ENCODE results near the gene BTBD17.

BTBD17 gene

DNA sequence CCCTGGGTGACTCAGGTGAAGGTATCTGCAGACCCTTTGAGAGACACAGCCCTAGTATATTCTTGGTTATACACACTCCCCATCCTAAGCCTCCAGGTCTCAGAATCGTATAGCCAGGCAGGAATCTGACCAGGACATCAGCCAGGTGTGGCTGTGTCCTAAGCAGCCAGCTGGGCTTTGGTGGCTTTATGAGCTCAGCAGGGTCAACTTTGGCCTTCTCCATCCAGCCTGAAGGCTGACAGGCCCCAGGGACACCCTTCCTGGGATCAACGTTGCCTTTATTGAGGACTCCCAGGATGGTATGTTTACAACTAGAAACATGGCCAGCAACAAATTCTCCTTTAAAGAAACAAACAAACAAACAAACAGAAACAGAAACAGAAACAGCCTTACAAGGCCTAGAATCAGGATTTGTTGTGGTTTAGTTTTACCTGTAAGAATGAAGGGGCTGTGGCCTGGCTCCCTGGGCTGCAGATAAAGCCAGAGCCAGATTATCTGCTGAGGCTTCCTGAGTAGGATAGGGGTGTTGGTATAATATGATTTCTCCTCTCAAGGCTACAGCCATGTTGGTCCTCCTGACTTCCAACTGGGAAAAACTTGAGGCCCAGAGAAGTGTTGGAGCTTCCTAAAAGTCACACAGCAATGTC lies 27.2 kb downstream of the BTBD17 start:
- no peaks in the 10 kb centered on the region for H3K36me3 Mint-ChIP-seq (ENCODE audit: low read depth)
- no peaks in the 10 kb centered on the region for H3K9me3 Mint-ChIP-seq
- peaks cover 34% of the 10 kb centered on the region for H3K27me3 Mint-ChIP-seq (ENCODE audit: low read depth, poor library complexity)
- no peak overlapping the region for H3K4me3 Mint-ChIP-seq
- no peak overlapping the region for H3K27ac Mint-ChIP-seq
- H3K4me1 Mint-ChIP-seq, result peaks cover 14% of the 10 kb centered on the region
- DNase-seq, result no peak
- TF ChIP-seq, protein P1, sequence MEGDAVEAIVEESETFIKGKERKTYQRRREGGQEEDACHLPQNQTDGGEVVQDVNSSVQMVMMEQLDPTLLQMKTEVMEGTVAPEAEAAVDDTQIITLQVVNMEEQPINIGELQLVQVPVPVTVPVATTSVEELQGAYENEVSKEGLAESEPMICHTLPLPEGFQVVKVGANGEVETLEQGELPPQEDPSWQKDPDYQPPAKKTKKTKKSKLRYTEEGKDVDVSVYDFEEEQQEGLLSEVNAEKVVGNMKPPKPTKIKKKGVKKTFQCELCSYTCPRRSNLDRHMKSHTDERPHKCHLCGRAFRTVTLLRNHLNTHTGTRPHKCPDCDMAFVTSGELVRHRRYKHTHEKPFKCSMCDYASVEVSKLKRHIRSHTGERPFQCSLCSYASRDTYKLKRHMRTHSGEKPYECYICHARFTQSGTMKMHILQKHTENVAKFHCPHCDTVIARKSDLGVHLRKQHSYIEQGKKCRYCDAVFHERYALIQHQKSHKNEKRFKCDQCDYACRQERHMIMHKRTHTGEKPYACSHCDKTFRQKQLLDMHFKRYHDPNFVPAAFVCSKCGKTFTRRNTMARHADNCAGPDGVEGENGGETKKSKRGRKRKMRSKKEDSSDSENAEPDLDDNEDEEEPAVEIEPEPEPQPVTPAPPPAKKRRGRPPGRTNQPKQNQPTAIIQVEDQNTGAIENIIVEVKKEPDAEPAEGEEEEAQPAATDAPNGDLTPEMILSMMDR (IDR thresholded peaks at IDR 0.05), result no peak

GRCh38 chr17:74332763-74333283 lies 28.8 kb downstream of the BTBD17 start:
- no peaks in the 10 kb centered on the region for H3K36me3 Mint-ChIP-seq (ENCODE audit: low read depth)
- no peak overlapping the region for H3K4me3 Mint-ChIP-seq
- no peaks in the 10 kb centered on the region for H3K9me3 Mint-ChIP-seq
- H3K27ac Mint-ChIP-seq, result no peak overlapping the region
- TF ChIP-seq, protein P1 (IDR thresholded peaks at IDR 0.05), result no peak
- H3K27me3 Mint-ChIP-seq (ENCODE audit: low read depth, poor library complexity), result peaks cover 37% of the 10 kb centered on the region
- H3K4me1 Mint-ChIP-seq, result peaks cover 20% of the 10 kb centered on the region
- DNase-seq, result no peak

- Mint-ChIP-seq H3K27me3 (ENCODE audit: low read depth, poor library complexity) (peaks cover 40% of the 10 kb centered on the region), H3K36me3 (ENCODE audit: low read depth) (no peaks in the 10 kb centered on the region), H3K4me3 (peak overlapping the region; percentile 55), H3K27ac (peak overlapping the region; percentile 8), H3K9me3 (no peaks in the 10 kb centered on the region), H3K4me1 (peaks cover 27% of the 10 kb centered on the region)
- no peak for DNase-seq
- TF ChIP-seq, protein P1 (IDR thresholded peaks at IDR 0.05), result no peak
Measured at GRCh38 chr17:74332017-74332650, 29.5 kb downstream of the BTBD17 start.

GRCh38 chr17:74330446-74330845 lies 31.2 kb downstream of the BTBD17 start:
- no peaks in the 10 kb centered on the region for H3K36me3 Mint-ChIP-seq (ENCODE audit: low read depth)
- no peak for DNase-seq
- H3K27ac Mint-ChIP-seq, result no peak overlapping the region
- H3K27me3 Mint-ChIP-seq (ENCODE audit: low read depth, poor library complexity), result peaks cover 45% of the 10 kb centered on the region
- no peak overlapping the region for H3K4me3 Mint-ChIP-seq
- H3K4me1 Mint-ChIP-seq, result peaks cover 37% of the 10 kb centered on the region
- TF ChIP-seq, protein P1 (IDR thresholded peaks at IDR 0.05), result no peak
- H3K9me3 Mint-ChIP-seq, result no peaks in the 10 kb centered on the region

GRCh38 chr17:74329378-74329777 lies 32.3 kb downstream of the BTBD17 start:
- Mint-ChIP-seq H3K27ac (no peak overlapping the region), H3K27me3 (ENCODE audit: low read depth, poor library complexity) (peaks cover 53% of the 10 kb centered on the region), H3K4me3 (peak overlapping the region; percentile 20), H3K4me1 (peaks cover 41% of the 10 kb centered on the region), H3K36me3 (ENCODE audit: low read depth) (no peaks in the 10 kb centered on the region), H3K9me3 (no peaks in the 10 kb centered on the region)
- DNase-seq, result no peak
- TF ChIP-seq, protein P1 (IDR thresholded peaks at IDR 0.05), result no peak
